VCaP (cell line): Measurements from ENCODE around the gene CDC37L1.

ENCODE experiments used
- H3K27ac ChIP-seq: fragments of 450-650 bp; 2 replicates; pipeline ENCODE4 v1.5.1; 2017
- TF ChIP-seq, protein P1 (sequence below): fragments of 450-650 bp; conservative IDR thresholded peaks from 2 replicates; pipeline ENCODE4 v1.5.1; 2017; ENCODE audit warnings: mild to moderate bottlenecking, moderate library complexity

The CDC37L1 gene

DNA sequence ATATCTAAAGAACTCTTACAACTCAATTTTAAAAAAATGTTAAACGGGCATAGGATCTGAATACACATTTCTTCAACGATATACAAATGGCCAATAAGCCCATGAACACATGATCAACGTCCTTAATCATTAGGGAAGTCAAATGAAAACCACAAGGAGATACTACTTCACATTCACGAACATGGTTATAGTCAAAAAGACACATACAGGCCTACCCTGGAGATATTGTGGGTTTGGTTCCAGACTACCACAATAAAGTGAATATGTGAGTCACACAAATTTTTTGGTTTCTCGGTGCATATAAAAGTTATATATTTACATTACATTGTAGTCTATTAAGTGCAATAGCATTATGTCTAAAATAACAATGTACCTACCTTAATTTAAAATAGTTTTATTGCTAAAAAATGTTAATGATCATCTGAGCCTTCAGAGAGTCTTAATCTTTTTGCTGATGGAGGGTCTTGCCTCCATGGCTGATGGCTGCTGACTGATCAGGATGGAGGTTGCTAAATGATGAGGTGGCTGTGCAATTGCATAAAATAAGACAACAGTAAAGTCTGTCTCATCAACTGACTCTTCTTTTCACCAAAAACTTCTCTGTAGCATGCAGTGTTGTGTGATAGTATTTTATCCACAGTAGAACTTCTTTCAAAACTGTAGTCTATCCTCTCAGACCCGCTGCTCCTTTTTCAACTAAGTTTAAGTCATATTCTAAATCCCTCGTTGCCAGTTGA lies 46.5 kb downstream of the CDC37L1 start:
- TF ChIP-seq, protein P1, sequence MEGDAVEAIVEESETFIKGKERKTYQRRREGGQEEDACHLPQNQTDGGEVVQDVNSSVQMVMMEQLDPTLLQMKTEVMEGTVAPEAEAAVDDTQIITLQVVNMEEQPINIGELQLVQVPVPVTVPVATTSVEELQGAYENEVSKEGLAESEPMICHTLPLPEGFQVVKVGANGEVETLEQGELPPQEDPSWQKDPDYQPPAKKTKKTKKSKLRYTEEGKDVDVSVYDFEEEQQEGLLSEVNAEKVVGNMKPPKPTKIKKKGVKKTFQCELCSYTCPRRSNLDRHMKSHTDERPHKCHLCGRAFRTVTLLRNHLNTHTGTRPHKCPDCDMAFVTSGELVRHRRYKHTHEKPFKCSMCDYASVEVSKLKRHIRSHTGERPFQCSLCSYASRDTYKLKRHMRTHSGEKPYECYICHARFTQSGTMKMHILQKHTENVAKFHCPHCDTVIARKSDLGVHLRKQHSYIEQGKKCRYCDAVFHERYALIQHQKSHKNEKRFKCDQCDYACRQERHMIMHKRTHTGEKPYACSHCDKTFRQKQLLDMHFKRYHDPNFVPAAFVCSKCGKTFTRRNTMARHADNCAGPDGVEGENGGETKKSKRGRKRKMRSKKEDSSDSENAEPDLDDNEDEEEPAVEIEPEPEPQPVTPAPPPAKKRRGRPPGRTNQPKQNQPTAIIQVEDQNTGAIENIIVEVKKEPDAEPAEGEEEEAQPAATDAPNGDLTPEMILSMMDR: no peak
- no peak overlapping the region for H3K27ac ChIP-seq

DNA sequence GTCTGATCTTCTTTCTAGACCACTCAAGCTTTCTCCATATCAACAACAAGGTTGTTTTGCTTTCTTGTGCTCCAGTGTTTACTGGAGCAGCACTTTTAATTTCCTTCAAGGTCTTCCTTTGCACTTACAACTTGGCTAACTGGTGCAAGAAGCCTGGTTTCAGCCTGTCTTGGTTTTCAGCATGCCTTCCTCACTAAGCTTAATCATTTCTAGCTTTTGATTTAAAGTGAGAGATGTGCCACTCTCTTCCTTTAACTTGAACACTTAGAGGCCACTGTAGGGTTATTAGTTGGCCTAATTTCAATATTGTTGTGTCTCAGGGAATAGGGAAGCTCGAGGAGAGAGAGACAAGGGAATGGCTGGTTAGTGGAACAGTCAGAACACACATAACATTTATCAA lies 48.2 kb downstream of the CDC37L1 start:
- H3K27ac ChIP-seq: no peak overlapping the region
- TF ChIP-seq, protein P1: no peak

DNA sequence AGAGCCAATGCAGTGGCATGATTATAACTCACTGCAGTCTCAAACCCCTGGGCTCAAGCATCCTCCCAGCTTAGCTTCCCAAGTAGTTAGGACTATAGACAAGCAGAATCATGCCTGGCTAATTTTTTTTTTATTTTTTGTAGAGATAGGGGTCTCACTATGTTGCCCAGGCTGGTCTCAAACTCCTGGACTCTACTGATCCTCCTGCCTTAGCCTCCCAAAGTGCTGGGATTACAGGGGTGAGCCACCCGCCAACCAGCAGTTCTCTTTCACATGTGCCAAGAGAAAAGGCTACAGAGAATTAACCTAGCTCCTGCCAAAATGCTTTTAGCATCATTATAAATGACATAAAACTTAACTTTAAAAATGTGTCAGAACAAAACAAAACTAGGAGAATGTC lies 53.5 kb downstream of the CDC37L1 start:
- TF ChIP-seq, protein P1: no peak
- H3K27ac ChIP-seq: no peak overlapping the region

DNA sequence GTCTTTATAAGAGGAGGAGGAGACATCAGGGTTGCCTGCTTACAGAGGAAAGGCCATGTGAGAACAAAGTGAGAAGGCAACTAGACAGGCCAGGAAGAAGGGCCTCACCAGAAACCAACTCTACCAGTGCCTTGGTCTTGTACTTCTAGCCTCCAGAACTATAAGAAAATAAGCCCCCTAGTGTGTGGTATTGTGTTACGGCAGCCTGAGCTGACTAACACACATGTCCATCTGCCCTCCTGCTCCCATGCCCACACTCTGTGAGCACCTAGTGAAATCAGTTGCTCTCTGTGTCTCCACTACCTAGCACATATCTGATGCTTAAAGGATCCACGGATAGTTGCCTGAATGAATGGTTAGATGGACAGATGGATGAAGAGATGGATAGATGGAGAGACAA lies 54.8 kb downstream of the CDC37L1 start:
- TF ChIP-seq, protein P1: no peak
- no peak overlapping the region for H3K27ac ChIP-seq

DNA sequence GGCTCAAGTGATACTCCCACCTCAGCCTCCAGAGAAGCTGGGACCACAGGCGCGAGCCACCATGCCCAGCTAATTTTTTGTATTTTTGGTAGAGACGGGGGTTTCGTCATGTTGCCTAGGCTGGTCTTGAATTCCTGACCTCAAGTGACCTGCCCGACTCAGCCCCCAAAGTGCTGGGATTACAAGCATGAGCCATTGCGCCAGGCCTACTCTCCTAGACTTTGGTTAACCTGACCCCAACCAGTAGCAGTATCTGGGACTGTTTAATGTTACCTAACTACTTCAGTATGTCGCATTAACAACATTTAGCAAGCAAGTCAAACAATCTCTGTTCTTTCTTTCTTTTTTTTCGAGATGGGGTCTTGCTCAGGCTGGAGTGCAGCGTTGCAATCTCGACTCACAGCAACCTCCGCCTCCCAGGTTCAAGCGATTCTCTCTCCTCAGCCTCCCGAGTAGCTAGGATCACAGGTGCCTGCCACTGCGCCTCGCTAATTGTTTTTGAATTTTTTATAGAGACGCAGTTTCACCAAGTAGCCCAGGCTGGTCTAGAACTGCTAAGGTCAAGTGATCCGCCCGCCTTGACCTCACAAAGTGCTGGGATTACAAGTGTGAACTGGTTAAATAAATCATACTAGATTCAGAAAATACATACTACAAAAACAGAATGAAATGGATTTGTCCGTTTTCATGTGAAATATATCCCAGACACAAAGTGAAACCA lies 59.7 kb downstream of the CDC37L1 start:
- H3K27ac ChIP-seq: peak overlapping the region; percentile 87
- TF ChIP-seq, protein P1: no peak

DNA sequence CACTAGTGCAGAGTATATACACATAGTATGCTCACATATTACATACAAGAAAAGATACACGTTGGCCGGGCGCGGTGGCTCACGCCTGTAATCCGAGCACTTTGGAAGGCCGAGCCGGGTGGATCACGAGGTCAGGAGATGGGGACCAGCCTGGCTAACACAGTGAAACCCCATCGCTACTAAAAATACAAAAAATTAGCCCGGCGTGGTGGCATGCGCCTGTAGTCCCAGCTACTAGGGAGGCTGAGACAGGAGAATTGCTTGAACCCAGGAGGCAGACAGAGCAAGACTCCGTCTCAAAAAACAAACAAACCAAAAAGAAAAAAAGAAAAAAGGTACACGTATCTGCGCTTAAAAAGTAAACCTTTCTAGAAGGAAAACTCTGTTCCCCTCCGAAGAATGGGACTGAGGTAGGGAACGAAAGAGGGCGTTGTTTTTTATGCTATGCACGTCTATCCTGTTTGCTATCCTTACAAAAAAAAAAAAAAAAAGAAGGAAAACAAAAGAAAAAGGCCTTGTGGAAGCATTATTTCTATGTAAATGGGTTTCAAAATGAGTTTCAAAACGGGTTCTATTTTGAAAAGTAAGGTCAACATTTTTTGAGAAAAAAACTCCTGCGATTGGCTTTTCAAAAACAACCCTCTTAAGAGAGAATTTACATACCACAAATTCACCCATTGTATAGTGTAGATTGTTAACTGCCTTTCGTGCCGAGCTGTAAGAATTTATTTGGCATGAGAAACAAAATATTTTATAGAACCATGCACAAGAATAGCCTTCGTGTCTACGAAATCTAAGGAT lies 60.4 kb downstream of the CDC37L1 start:
- H3K27ac ChIP-seq: peak overlapping the region; percentile 87

DNA sequence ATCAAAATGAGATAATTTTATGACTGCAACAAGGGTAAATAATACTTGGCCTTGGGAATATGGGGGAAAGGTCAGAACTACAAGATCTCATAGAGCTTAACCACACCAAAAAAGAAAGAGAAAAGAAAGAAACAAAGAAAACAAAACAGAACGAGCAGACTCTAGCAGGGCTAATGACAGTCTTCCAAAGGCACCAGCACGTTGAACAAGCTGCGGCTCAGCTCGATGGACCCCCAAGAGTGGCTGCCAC lies 60.9 kb downstream of the CDC37L1 start:
- H3K27ac ChIP-seq: peak overlapping the region; percentile 87
- TF ChIP-seq, protein P1: no peak

More for the DNA sequence above, 60.4 kb downstream of the CDC37L1 start:
- TF ChIP-seq, protein P1: no peak
